Measurements from ENCODE around the gene MYOG. TPM values are rescaled to one million over a fixed set of nuclear protein-coding genes. Genes with fewer than 3 reads are reported as not detected.

MYOG gene
- total RNA-seq, 1 donor from 2014 or later: not detected

GRCh38 chr1:203096566-203096965 lies 10.8 kb upstream of the MYOG start:
- Histone ChIP-seq H3K4me3 (no peak overlapping the region), H3K4me1 (no peaks in the 10 kb centered on the region), H3K9me3 (replicated peaks) (peaks cover 25% of the 10 kb centered on the region), H3K36me3 (no peaks in the 10 kb centered on the region), H3K27ac (replicated peaks) (no peak overlapping the region), H3K27me3 (ENCODE audit: low read depth) (peaks cover 14% of the 10 kb centered on the region)
- intact Hi-C loops (cut with micrococcal nuclease): no loop called here
- TF ChIP-seq, protein P1, sequence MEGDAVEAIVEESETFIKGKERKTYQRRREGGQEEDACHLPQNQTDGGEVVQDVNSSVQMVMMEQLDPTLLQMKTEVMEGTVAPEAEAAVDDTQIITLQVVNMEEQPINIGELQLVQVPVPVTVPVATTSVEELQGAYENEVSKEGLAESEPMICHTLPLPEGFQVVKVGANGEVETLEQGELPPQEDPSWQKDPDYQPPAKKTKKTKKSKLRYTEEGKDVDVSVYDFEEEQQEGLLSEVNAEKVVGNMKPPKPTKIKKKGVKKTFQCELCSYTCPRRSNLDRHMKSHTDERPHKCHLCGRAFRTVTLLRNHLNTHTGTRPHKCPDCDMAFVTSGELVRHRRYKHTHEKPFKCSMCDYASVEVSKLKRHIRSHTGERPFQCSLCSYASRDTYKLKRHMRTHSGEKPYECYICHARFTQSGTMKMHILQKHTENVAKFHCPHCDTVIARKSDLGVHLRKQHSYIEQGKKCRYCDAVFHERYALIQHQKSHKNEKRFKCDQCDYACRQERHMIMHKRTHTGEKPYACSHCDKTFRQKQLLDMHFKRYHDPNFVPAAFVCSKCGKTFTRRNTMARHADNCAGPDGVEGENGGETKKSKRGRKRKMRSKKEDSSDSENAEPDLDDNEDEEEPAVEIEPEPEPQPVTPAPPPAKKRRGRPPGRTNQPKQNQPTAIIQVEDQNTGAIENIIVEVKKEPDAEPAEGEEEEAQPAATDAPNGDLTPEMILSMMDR (IDR thresholded peaks at IDR 0.05; ENCODE audit: borderline replicate concordance): no peak
- no peak for DNase-seq

DNA sequence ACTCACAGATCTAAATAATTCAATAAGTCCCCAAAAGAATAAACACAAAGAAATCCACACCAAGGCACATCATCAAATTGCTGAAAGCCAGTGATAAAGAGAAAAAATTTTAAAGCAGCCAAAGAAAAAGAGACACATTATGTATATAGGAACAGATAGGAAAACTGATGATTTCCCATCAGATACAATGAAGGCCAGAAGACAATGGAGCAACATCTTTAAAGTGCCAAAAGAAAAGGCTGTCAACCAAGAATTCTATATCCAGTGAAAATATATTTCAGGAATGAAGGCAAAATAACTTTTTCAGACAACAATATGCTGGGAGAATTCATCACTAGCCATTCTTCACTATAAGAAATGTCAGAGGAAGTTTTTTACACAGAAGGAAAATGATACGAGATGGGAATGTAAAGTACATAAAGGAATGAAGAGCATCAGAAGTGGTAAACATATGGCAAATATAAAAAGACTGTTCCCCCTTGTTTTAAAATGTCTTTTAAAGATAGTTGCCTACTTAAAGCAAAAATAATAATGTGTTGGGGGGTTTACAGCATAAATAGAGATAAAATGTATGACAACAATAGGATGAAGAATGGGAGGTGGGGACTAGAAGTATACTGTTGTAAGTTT lies 9.4 kb upstream of the MYOG start:
- Histone ChIP-seq H3K4me1 (no peaks in the 10 kb centered on the region), H3K9me3 (replicated peaks) (peaks cover 25% of the 10 kb centered on the region), H3K27me3 (ENCODE audit: low read depth) (peaks cover 21% of the 10 kb centered on the region), H3K4me3 (no peak overlapping the region), H3K36me3 (no peaks in the 10 kb centered on the region), H3K27ac (replicated peaks) (no peak overlapping the region)
- no peak for DNase-seq
- TF ChIP-seq, protein P1 (IDR thresholded peaks at IDR 0.05; ENCODE audit: borderline replicate concordance): no peak
- intact Hi-C loops (cut with micrococcal nuclease): no loop called here

DNA sequence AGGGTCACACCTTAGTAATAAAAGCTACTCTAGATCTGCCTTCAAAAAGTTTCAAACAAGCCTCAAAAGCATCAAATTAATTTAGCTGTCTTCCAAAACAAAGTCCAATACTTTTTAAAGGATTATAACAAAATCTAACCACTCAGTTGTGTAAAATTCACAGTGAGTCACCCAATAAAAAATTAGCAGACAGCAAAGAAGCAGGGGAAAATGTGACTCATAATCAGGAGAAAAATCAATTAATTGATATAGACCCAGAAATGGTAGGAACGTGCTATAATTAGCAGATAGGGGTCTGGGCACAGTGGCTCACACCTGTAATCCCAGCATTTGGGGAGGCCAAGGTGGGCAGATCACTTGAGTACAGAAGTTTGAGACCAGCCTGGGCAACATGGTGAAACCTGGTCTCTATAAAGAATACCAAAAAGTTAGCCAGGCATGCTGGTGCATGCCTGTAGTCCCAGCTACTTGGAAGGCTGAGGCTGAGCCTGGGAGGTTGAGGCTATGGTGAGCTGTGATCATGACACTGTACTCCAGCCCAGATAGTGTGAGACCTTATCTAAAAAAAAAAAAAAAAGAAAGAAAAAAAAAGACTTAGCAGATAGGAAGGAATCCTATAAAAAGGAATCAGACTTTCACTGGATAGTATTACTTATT lies 8.1 kb upstream of the MYOG start:
- TF ChIP-seq, protein P1 (IDR thresholded peaks at IDR 0.05; ENCODE audit: borderline replicate concordance): no peak
- no peak for DNase-seq

DNA sequence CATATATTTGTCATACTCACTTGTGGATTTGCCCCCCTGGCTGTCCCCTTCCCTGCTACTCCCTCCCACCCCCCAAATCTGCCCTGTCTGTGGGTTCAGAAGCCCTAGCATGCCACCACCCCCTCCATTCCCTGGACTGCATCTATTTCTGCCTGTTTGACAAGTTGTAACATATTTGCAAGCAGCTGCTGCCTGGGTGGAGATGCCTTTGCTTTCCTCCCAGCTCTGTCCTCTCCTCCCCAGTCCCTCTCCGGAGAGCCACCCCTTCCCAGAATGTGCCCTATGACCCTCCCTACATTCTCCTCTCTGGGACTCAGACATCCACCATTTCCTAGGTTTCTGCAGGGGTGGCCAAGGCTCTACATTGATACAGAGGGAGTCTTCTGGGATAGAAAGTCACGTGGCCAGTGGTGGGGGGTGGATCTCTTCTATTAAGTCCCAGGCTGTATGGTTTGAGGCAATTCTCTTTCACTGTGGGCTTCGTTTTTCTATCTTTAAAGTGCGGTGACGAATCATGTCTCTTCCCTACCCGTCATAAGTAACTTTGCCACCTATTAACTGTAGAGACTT lies 6.0 kb upstream of the MYOG start:
- peaks cover 25% of the 10 kb centered on the region for H3K9me3 ChIP-seq (replicated peaks)
- H3K27me3 ChIP-seq (ENCODE audit: low read depth): peaks cover 21% of the 10 kb centered on the region
- no peaks in the 10 kb centered on the region for H3K4me1 ChIP-seq
- DNase-seq: no peak
- TF ChIP-seq, protein P1 (IDR thresholded peaks at IDR 0.05; ENCODE audit: borderline replicate concordance): no peak
- no peaks in the 10 kb centered on the region for H3K36me3 ChIP-seq
- no peak overlapping the region for H3K4me3 ChIP-seq
- intact Hi-C loops (cut with micrococcal nuclease): no loop called here
- no peak overlapping the region for H3K27ac ChIP-seq (replicated peaks)

More for the DNA sequence above, 8.1 kb upstream of the MYOG start:
- Histone ChIP-seq H3K4me3 (no peak overlapping the region), H3K27me3 (ENCODE audit: low read depth) (peaks cover 21% of the 10 kb centered on the region), H3K9me3 (replicated peaks) (peaks cover 25% of the 10 kb centered on the region), H3K4me1 (no peaks in the 10 kb centered on the region), H3K36me3 (no peaks in the 10 kb centered on the region), H3K27ac (replicated peaks) (no peak overlapping the region)
- intact Hi-C loops (cut with micrococcal nuclease): no loop called here

- intact Hi-C loops (cut with micrococcal nuclease): no loop called here
- Histone ChIP-seq H3K36me3 (no peaks in the 10 kb centered on the region), H3K4me1 (no peaks in the 10 kb centered on the region), H3K4me3 (no peak overlapping the region), H3K9me3 (replicated peaks) (peaks cover 24% of the 10 kb centered on the region), H3K27ac (replicated peaks) (no peak overlapping the region), H3K27me3 (ENCODE audit: low read depth) (peaks cover 21% of the 10 kb centered on the region)
- DNase-seq: no peak
- TF ChIP-seq, protein P1 (IDR thresholded peaks at IDR 0.05; ENCODE audit: borderline replicate concordance): no peak
Observed at GRCh38 chr1:203091199-203091477, 5.3 kb upstream of the MYOG start.
